A549 treated with Mapracorat at 1 μM for 4 hours (cell line): ENCODE data around the gene SLC6A14. TPM values are rescaled to one million over a fixed set of nuclear protein-coding genes. Genes with fewer than 3 reads are reported as not detected.

Experiments
- total RNA-seq: library from RNA; stranded (reverse); fragments of 200-300 nt; extraction: Qiagen RNA extraction; gene quantifications from 5 replicates; pipeline ENCODE4 v1.2.3, GENCODE V29; 2022

The SLC6A14 gene, protein sequence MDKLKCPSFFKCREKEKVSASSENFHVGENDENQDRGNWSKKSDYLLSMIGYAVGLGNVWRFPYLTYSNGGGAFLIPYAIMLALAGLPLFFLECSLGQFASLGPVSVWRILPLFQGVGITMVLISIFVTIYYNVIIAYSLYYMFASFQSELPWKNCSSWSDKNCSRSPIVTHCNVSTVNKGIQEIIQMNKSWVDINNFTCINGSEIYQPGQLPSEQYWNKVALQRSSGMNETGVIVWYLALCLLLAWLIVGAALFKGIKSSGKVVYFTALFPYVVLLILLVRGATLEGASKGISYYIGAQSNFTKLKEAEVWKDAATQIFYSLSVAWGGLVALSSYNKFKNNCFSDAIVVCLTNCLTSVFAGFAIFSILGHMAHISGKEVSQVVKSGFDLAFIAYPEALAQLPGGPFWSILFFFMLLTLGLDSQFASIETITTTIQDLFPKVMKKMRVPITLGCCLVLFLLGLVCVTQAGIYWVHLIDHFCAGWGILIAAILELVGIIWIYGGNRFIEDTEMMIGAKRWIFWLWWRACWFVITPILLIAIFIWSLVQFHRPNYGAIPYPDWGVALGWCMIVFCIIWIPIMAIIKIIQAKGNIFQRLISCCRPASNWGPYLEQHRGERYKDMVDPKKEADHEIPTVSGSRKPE
- total RNA-seq = not detected in 5 replicates

DNA sequence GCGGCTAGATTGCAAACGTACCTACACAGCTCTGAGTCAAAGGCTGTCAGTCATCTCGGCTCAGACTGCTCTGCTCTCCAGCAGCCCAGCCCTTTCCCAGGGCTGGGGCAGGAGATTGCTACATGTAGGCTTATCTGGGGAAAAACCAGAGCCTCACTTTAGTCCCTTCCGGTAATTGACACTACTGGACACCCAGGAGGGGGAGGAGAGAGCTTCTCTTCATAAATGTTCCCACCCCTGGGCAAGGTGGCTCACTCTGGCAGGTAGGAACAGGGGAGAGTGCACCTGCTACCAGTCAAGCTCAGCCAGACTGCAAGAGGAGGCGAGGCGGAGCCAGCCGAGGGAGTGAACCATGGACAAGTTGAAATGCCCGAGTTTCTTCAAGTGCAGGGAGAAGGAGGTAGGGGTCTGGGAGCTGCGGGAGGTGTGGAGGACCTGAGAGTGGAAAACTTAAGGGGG lies at the start of gene SLC6A14:
TSS of gene SLC6A14 (plus strand) at position 249 of the 459 bp plus-strand sequence. CDS start at position 353, 104 bp downstream.

DNA sequence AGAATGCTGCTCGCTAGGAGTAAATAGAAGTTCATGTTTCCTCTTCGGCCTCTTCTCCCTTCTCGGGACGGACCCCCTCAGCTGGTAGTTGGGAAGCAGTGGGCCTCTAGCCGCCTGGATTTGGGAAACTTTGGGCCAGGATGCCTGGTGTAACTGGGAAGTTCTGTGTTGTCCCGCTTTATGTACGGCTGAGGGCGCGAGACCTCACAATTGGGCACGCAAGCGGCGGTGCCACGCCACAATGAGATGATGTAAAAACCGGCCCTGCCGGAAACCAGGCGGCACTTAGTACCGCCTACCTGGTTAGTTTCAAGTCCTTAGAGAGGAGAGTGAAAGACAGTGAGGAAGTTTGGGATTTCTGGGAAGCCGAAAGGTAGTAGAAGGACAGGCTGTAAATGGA lies 26.4 kb downstream of the SLC6A14 start, which contains the start of gene CT83:
TSS of gene CT83 (minus strand) at position 155 of the 400 bp plus-strand sequence. CDS start at position 35, 120 bp downstream.

Other genes with a start within 250 kb of the SLC6A14 start
- not detected in 5 replicates for gene CT83, start 26.4 kb downstream of the SLC6A14 start, total RNA-seq